GM18858 (cell line): Measurements from ENCODE around the gene COMMD9.

ENCODE experiments used
- ATAC-seq: cut with Tn5 transposase; IDR thresholded peaks from one replicate; pipeline ENCODE4 v1.9.1; 2021; ENCODE audit not compliant: unreplicated experiment

The COMMD9 gene

DNA sequence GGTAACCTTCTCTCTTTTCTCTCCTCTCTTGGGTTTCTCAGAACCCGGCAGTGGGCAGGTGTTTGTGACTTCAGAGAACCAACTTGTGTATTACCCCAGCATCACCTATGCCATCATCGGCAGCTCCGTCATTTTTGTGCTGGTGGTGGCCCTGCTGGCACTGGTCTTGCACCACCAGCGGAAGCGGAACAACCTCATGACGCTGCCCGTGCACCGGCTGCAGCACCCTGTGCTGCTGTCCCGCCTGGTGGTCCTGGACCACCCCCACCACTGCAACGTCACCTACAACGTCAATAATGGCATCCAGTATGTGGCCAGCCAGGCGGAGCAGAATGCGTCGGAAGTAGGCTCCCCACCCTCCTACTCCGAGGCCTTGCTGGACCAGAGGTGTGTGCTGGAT, 62.2 kb downstream of the COMMD9 start:
- no peak for ATAC-seq

DNA sequence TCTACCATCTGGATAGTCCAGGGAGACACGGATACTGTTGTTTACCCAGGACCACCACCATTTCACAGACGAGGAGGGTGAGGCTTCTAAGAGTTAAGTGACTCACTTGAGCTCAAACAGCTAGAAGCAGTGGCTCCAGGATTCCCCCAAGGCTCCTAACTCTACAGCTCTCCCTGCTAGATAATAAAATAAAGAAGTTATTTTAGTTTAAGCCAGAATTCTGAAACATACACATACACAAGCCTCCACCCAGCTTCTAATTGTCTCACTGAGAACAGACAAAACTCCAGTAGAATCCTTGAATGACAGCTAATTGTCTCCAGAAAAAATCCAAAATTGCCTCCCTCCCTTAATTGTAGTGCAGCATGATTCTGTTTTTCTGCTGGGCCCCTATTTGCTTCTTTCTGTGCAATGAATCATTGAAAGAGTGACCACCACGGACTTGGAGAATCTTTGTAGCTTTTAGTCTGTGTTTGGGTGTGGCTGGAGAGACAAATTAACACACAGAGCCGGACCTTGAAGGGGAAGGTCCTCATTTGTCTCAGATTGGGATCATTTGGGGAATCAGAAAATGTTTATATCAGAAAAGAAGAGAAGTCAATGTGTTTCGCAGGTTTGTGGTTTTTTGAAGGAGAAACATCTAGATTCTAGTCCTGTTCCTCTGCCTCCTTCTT, 64.9 kb downstream of the COMMD9 start:
- ATAC-seq, result no peak

GRCh38 chr11:36222831-36223635, 66.2 kb downstream of the COMMD9 start:
- ATAC-seq, result no peak
